ENCODE data around the gene TPSB2.

TPSB2 gene

DNA sequence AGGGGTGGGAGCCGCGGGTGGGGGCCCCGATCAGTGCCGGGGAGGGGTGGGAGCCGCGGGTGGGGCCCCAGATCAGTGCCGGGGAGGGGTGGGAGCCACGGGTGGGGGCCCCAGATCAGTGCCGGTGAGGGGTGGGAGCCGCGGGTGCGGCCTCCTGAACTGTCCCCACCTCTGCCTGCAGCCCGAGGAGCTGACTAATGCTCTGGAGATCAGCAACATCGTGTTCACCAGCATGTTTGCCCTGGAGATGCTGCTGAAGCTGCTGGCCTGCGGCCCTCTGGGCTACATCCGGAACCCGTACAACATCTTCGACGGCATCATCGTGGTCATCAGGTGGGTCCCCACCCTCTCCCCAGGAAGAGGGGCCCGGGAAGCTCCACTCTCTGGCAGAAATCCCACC lies 25.1 kb downstream of the TPSB2 start:
- TF ChIP-seq GABPA (IDR thresholded peaks at IDR 0.05; ENCODE audit: low read depth) (no peak), SPI1 (IDR thresholded peaks at IDR 0.05; ENCODE audit: borderline replicate concordance, low read depth) (no peak), POLR2AphosphoS5 (IDR thresholded peaks at IDR 0.05; ENCODE audit: low read depth) (no peak)
- TF ChIP-seq, protein P1, sequence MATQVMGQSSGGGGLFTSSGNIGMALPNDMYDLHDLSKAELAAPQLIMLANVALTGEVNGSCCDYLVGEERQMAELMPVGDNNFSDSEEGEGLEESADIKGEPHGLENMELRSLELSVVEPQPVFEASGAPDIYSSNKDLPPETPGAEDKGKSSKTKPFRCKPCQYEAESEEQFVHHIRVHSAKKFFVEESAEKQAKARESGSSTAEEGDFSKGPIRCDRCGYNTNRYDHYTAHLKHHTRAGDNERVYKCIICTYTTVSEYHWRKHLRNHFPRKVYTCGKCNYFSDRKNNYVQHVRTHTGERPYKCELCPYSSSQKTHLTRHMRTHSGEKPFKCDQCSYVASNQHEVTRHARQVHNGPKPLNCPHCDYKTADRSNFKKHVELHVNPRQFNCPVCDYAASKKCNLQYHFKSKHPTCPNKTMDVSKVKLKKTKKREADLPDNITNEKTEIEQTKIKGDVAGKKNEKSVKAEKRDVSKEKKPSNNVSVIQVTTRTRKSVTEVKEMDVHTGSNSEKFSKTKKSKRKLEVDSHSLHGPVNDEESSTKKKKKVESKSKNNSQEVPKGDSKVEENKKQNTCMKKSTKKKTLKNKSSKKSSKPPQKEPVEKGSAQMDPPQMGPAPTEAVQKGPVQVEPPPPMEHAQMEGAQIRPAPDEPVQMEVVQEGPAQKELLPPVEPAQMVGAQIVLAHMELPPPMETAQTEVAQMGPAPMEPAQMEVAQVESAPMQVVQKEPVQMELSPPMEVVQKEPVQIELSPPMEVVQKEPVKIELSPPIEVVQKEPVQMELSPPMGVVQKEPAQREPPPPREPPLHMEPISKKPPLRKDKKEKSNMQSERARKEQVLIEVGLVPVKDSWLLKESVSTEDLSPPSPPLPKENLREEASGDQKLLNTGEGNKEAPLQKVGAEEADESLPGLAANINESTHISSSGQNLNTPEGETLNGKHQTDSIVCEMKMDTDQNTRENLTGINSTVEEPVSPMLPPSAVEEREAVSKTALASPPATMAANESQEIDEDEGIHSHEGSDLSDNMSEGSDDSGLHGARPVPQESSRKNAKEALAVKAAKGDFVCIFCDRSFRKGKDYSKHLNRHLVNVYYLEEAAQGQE (IDR thresholded peaks at IDR 0.05; ENCODE audit: insufficient replicate concordance, low read depth): no peak
- TF ChIP-seq, protein P2, sequence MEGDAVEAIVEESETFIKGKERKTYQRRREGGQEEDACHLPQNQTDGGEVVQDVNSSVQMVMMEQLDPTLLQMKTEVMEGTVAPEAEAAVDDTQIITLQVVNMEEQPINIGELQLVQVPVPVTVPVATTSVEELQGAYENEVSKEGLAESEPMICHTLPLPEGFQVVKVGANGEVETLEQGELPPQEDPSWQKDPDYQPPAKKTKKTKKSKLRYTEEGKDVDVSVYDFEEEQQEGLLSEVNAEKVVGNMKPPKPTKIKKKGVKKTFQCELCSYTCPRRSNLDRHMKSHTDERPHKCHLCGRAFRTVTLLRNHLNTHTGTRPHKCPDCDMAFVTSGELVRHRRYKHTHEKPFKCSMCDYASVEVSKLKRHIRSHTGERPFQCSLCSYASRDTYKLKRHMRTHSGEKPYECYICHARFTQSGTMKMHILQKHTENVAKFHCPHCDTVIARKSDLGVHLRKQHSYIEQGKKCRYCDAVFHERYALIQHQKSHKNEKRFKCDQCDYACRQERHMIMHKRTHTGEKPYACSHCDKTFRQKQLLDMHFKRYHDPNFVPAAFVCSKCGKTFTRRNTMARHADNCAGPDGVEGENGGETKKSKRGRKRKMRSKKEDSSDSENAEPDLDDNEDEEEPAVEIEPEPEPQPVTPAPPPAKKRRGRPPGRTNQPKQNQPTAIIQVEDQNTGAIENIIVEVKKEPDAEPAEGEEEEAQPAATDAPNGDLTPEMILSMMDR (IDR thresholded peaks at IDR 0.05; ENCODE audit: insufficient read depth, low read length): no peak
- Histone ChIP-seq H3K27ac (replicated peaks) (no peak overlapping the region), H3K4me3 (replicated peaks; ENCODE audit: insufficient read depth, low read length) (no peak overlapping the region), H3K27me3 (ENCODE audit: insufficient read depth, poor library complexity, severe bottlenecking) (no peaks in the 10 kb centered on the region)
- no peak for DNase-seq (ENCODE audit: low read depth in 1 of 2, low spot score in 1 of 2)

DNA sequence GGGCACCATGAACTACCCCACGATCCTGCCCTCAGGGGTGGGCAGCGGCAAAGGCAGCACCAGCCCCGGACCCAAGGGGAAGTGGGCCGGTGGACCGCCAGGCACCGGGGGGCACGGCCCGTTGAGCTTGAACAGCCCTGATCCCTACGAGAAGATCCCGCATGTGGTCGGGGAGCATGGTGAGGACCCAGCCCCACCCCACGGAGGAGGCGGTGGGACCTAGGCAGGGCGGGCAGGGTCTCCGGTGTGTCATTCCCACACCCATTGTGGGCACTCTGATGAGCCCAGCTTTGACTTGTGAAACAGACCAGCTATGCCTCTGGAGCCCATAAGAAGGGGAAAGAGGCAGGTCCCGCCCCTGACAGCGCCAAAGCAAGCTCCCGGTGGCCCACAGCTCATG lies 27.7 kb downstream of the TPSB2 start:
- Histone ChIP-seq H3K27ac (replicated peaks) (no peak overlapping the region), H3K27me3 (ENCODE audit: insufficient read depth, poor library complexity, severe bottlenecking) (no peaks in the 10 kb centered on the region), H3K4me3 (replicated peaks; ENCODE audit: insufficient read depth, low read length) (no peak overlapping the region)
- no peak for DNase-seq (ENCODE audit: low read depth in 1 of 2, low spot score in 1 of 2)
- TF ChIP-seq, protein P2 (IDR thresholded peaks at IDR 0.05; ENCODE audit: insufficient read depth, low read length): no peak
- TF ChIP-seq, protein P1 (IDR thresholded peaks at IDR 0.05; ENCODE audit: insufficient replicate concordance, low read depth): no peak
- no peak for TF ChIP-seq SPI1 (IDR thresholded peaks at IDR 0.05; ENCODE audit: borderline replicate concordance, low read depth)
- TF ChIP-seq GABPA (IDR thresholded peaks at IDR 0.05; ENCODE audit: low read depth): no peak
- no peak for TF ChIP-seq POLR2AphosphoS5 (IDR thresholded peaks at IDR 0.05; ENCODE audit: low read depth)

DNA sequence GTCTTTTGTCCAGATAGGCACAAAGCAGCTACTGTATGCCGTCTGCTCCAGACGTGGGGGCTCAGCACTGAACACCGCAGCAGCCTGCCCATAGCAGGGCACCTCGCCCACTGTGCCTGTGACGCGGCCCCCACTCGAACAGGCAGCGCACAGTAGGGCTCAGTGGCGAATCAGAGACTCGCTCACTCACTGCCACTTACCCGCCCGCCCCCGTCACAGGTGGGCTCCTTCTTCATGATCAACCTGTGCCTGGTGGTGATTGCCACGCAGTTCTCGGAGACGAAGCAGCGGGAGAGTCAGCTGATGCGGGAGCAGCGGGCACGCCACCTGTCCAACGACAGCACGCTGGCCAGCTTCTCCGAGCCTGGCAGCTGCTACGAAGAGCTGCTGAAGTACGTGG lies 28.5 kb downstream of the TPSB2 start:
- Histone ChIP-seq H3K4me3 (replicated peaks; ENCODE audit: insufficient read depth, low read length) (no peak overlapping the region), H3K27ac (replicated peaks) (no peak overlapping the region), H3K27me3 (ENCODE audit: insufficient read depth, poor library complexity, severe bottlenecking) (no peaks in the 10 kb centered on the region)
- DNase-seq (ENCODE audit: low read depth in 1 of 2, low spot score in 1 of 2): no peak
- TF ChIP-seq, protein P2 (IDR thresholded peaks at IDR 0.05; ENCODE audit: insufficient read depth, low read length): no peak
- TF ChIP-seq POLR2AphosphoS5 (IDR thresholded peaks at IDR 0.05; ENCODE audit: low read depth) (no peak), GABPA (IDR thresholded peaks at IDR 0.05; ENCODE audit: low read depth) (no peak), SPI1 (IDR thresholded peaks at IDR 0.05; ENCODE audit: borderline replicate concordance, low read depth) (no peak)
- TF ChIP-seq, protein P1 (IDR thresholded peaks at IDR 0.05; ENCODE audit: insufficient replicate concordance, low read depth): no peak

Measured in HL-60 (cell line).